ENCODE results near the gene AHSG.

The AHSG gene

DNA sequence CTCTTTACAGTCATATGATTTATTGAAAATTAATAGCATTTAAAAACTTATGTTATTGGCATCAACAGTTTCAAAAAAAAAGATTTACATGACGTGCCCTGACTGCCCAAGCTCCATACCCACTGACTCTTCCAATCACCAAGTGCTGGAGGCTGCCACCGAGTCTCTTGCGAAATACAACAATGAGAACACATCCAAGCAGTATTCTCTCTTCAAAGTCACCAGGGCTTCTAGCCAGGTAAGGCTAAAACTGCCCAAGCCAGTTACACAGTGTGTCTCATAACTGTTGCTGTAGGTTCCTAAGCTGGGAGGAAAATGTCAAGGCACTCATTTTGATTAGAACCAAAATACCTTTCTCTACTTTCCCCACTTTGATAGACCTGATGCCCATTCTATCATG, 31.8 kb downstream of the AHSG start:
- DNase-seq, result no peak

DNA sequence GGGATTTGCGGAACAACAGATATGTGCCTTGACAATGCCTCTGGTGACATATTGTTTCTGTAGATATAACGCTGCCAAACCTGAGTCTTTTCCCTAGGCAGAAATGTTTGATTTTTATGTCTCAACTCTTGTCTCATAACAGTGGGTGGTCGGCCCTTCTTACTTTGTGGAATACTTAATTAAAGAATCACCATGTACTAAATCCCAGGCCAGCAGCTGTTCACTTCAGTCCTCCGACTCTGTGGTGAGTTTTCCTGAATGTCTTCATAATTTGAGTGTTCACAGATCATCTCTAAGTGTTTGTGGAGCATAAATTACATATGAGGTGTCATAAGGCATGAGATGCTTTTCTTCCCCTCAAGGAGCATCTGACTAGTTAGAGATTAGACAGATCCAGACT, 33.2 kb downstream of the AHSG start:
- DNase-seq, result no peak

DNA sequence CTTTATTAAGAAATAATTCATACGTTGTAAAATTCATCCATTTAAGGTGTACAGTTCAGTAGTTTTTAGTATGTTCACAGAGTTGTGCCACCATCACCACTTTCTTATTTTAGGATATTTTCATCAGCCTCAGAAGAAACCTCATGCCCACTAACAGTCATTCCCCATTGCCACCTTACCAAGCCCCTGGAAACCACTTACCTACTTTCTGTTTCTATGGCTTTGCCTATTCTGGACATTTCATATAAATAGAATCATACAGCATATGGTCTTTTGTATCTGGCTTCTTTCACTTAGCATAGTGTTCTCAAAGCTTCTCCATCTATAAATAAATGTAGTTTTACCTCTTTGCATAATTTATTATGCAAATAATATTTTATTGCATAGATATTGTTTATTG, 34.0 kb downstream of the AHSG start:
- no peak for DNase-seq

DNA sequence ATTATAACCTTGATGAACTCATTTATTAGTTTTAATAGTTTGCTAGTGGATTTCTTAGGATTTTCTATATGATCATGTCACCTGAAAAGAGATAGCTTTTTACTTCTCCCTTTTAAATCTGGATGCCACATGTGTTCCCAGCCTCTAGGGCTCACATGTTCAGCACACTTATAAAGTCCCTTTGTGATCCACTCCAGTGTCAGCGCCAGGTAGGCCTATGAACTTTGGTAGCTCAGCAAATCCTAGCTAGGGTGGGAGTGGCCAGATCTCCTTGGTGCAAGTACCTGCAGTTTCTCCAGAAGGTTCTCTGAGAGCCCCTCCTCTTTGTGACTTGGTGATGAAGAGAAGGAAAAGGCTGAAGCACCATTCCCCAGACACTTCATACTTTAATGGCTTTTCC, 36.0 kb downstream of the AHSG start:
- DNase-seq, result no peak

DNA sequence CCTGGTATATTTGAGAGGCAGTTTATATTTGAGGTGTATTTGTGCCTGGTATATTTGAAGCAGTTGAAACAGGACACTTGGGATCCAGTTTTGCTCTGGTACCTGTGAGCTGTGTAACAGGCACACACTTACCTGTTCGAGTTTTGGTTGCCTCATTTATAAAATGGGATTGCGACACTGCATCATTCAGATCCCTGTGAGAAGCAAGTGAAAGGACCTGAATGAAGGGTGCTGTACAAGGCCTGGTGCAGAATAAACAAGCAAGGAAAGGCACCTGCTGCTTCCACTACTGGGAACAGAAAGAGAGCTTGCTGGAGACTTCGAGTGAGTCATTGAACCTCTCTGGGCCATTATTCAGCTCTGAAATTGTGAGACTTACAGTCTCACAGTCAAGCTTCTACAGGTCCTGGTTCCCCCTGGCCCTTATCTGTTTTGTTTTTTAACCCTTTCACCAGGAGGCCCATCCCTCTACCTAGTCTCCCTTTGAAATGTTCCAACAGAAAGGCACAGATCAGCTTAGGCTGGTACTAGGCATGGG, 38.9 kb downstream of the AHSG start:
- no peak for DNase-seq

DNA sequence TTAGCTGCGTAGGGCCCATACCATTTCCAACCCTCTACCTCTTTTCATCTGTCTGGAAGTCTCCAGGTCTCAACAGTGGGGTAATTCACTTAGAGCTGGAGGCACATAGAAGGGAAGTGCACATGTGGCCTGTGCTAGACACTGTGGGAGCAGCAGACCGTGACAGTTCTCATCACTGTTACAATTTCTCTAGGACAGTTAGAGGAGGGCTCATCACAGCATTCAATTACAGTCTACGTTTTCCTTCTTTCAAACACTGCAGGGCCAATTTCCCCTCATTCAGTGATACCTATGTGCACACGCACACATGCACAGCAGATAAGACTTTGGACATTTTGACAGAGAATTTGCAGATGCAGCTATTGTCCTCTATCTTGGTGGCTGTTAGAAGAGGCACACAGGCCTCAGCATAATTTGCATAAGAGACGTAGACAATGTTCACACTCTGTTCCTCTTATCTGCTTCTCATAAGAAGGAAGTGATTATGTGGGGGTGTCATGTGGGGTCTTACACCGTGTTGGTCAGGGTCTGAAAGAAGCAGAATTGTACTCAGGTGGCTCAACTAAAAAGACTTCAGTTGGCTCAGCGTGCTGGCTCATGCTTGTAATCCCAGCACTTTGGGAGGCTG, 40.3 kb downstream of the AHSG start:
- no peak for DNase-seq

DNA sequence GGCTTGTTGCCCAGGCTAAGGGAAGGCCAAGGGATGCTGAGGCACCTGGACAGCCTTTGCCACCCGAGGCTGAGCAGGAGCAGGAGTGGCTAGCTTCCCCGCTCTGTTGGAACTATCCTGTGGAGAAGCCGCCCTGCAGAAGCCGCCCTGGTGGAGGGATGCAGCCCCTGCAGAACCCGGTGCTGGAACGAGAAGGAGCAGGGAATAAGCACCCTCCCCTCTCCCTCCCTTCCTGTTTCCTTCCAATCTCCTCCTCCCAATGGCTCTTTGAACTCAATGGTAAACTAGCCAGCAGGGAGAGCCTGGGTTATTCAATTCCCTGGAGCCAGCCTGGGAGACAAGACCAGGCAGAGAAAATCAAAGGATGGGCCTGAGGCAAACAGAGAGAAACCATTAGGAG, 41.1 kb downstream of the AHSG start:
- no peak for DNase-seq

DNA sequence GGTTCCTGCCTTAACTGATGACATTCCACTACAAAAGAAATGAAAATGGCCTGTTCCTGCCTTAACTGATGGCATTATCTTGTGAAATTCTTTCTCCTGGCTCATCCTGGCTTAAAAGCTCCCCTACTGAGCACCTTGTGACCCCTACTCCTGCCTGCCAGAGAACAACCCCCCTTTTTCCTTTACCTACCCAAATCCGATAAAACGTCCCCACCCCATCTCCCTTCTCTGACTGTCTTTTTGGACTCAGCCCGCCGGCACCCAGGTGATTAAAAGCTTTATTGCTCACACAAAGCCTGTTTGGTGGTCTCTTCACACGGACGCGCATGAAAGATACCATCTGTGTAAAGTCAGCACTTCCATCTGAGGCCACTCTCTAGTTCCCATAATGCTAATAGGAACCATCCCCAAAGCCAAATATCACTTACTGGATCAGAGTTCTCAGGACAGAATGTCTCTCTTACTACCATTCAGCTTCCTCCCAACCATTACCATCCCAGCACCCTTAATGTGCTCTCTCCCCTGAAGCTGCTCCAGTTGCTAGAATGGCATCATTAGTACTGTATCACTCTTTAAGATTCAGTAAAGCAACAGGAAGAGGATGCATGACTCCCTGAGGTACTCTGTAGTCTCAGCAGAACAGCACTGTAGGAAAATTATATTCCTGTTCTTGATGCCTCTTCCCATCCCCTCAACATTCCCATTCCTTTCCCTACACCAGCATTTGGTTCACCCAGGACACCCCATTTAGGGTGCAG, 50.7 kb downstream of the AHSG start:
- DNase-seq, result no peak

DNA sequence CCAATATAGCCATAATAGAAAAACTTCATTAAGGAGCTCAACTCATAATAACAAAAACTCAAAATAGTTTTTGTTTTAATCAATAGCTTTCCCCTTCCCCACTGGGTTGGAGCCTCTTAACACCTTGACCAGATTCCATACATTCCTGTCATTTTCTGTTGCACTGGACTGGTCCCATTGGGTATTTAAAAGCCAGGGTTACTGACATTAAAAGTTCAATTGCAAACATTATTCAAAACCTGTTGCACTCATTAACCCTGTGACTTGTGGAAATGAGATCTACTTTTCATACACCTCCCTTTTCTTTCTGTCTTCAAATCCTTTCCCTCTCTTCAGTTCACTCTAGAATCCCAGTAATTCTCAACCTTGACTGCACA, 51.2 kb downstream of the AHSG start:
- DNase-seq, result no peak

DNA sequence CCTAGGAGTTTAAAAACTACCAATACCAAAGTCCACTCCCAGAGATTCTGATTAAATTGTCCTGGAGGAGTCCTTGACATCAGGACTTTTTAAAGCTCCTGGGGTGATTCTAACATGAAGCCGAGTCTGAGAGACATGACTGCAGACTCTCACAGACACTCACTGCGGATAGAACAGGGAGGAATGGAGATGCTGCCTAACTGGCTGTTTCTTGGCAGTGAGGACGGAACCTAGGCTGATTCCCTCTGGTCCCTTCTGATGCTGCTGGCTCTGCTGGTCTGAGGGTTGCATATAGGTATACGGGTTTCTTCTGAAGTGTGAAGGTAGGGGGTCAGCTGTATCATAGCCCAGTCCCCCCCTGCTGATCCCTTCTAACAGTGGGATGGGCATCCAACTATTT, 51.6 kb downstream of the AHSG start:
- DNase-seq, result no peak

DNA sequence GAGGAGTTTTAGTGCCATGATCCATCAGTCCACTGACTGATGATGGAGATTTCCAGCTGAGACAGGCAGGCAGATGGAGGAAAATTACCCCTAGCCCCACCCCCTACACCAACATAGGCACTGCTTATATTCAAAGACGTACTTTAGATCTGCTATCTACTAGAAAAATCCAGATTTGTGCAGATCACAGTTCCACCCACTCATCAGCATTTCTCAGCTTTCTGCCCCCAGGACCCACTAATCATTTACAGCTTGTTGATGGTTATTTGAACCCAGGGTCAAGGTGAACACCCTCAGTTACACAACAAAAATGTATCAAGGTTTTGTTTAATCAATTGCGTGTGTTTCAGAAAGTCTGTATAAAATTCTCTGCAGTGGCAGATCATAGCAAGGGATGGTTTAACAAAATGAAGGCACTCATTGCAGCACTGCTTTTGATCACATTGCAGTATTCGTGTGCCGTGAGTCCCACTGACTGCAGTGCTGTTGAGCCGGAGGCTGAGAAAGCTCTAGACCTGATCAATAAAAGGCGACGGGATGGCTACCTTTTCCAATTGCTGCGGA, 52.8 kb downstream of the AHSG start, which contains the start of gene HRG:
TSS of gene HRG (plus strand) at position 390 of the 564 bp plus-strand sequence. CDS start at position 408, 18 bp downstream.
- DNase-seq, result no peak

DNA sequence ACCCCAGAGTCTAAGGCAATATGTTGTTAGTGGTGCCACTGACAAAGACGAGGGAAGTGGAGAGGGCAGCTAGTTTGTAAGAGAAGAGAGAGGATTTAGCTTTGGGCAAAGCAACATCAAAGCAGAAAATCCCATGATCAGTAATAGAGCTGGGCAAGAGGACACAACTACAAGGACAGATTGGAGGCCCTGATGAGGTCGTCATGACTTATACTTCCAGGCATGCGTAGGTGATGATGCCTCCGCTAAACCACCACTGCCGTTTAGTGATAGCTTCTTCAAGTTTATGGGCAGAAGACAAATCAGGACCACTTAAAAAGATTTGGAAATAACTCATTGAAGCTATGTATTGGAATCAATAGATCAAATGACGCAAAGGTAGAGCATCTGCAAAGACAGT, 55.6 kb downstream of the AHSG start:
- no peak for DNase-seq

DNA sequence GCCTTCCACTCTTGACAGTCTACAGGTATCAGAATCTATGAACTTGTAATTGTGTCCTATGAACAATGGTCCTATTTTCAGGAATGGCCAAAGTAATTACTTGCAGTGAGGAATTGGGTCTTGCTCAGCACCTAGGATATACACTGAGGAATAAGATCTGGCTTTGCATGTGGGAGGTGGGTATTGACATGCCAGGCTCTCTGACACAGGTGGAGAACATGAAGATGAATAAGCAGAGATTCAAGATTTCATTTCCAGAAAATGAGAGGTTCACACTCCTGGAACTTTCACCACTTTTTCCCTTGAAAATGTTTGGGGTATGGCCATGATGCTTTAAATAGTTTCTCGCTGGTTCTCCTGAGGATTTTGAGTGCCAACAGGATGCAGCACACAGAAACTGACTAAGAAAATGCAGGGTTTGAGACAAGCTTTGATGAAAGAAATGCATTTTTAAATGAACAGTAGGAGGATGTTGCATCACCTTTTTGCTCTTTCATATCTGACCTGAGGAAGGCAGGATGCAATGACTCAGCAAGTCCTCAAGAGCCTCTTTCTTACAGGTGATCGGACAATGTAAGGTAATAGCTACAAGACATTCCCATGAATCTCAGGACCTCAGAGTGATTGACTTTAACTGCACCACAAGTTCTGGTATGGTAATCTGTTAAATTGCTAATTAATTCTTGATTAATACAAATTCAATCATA, 56.7 kb downstream of the AHSG start:
- DNase-seq, result no peak

DNA sequence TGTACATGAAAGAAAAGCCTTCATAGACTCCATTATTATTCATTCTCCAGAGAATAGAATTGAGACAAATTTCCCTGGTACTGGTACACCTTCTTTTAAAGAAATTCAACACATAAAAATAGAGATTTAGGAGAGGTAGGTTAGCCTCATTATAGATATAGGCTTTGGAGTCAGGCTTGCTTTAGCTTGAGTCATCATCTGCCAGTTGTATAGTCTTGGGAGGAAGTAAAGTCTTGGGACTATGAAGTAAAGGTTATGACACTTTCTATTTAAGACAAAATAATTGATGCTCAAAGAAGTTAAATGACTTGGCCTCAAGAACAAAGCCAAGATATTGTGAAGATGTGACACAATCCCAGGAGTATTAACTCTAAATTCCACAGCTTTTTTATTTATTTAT, 57.3 kb downstream of the AHSG start:
- DNase-seq, result no peak
